CD4-positive, alpha-beta T cell treated with Interleukin-1 beta for 1 hour (primary cell): ENCODE measurements around the gene EML1.
A peak's percentile ranks its signal among the peaks of the same experiment; 100 is the strongest.

Source experiments
- DNase-seq, 2 donors: peaks; one replicate each; pipeline ENCODE4 v3.0.0-alpha.2; 2020 to 2022

Gene EML1

GRCh38 chr14:99793213-99794150, at the start of gene EML1:
Gene EML1, plus strand, starts transcription at chr14:99793413. Its CDS starts 64 bp downstream, at chr14:99793477.
- peak; percentile 81 for DNase-seq

GRCh38 chr14:99744199-99744872, 48.9 kb upstream of the EML1 start:
- DNase-seq = no peak

GRCh38 chr14:99744873-99745224, 48.4 kb upstream of the EML1 start:
- DNase-seq = no peak

- DNase-seq = no peak
Observed at GRCh38 chr14:99745307-99745951, 47.8 kb upstream of the EML1 start.

GRCh38 chr14:99747167-99747566, 46.0 kb upstream of the EML1 start:
- no peak for DNase-seq

- DNase-seq = no peak
Observed at GRCh38 chr14:99747582-99748330, 45.5 kb upstream of the EML1 start.

GRCh38 chr14:99748529-99748928, 44.7 kb upstream of the EML1 start:
- DNase-seq = no peak

- no peak for DNase-seq
Observed at GRCh38 chr14:99749142-99749541, 44.1 kb upstream of the EML1 start.

GRCh38 chr14:99749763-99750715, 43.2 kb upstream of the EML1 start:
- no peak for DNase-seq

- DNase-seq = no peak
Observed at GRCh38 chr14:99750746-99751450, 42.3 kb upstream of the EML1 start.

GRCh38 chr14:99751539-99752485, 41.4 kb upstream of the EML1 start:
- no peak for DNase-seq

GRCh38 chr14:99752486-99753121, 40.6 kb upstream of the EML1 start:
- no peak for DNase-seq

- DNase-seq = no peak
Observed at GRCh38 chr14:99753225-99754140, 39.7 kb upstream of the EML1 start.

- DNase-seq = no peak
Observed at GRCh38 chr14:99754141-99755067, 38.8 kb upstream of the EML1 start.

GRCh38 chr14:99755068-99755405, 38.2 kb upstream of the EML1 start:
- DNase-seq = no peak

GRCh38 chr14:99755629-99756603, 37.3 kb upstream of the EML1 start:
- no peak for DNase-seq
